ENCODE data around the gene ANO3.
"Not testable (repeated sequence)": the region's sequence is repeated elsewhere in the genome, so short reads cannot be mapped to it uniquely, and the experiment has no call there.

Gene ANO3

GRCh38 chr11:26620282-26621045 is 288.5 kb downstream of the ANO3 start:
- no peaks in the 10 kb centered on the region for H3K36me3 ChIP-seq (ENCODE audit: control insufficient read depth, insufficient read depth, low read length)
- no peaks in the 10 kb centered on the region for H3K9me3 ChIP-seq (ENCODE audit: control insufficient read depth, low read length)
- no peaks in the 10 kb centered on the region for H3K27me3 ChIP-seq (ENCODE audit: control insufficient read depth, insufficient read depth, low read length)
- no peak overlapping the region for H3K9ac ChIP-seq (ENCODE audit: low read length)
- no peaks in the 10 kb centered on the region for H3K4me1 ChIP-seq (ENCODE audit: control insufficient read depth, insufficient read depth, low read length)
- no peak overlapping the region for H3K4me3 ChIP-seq (ENCODE audit: low read length)

GRCh38 chr11:26621132-26621531 is 289.2 kb downstream of the ANO3 start:
- Histone ChIP-seq H3K27me3 (ENCODE audit: control insufficient read depth, insufficient read depth, low read length) (no peaks in the 10 kb centered on the region), H3K9me3 (ENCODE audit: control insufficient read depth, low read length) (no peaks in the 10 kb centered on the region), H3K4me1 (ENCODE audit: control insufficient read depth, insufficient read depth, low read length) (no peaks in the 10 kb centered on the region), H3K36me3 (ENCODE audit: control insufficient read depth, insufficient read depth, low read length) (no peaks in the 10 kb centered on the region), H3K4me3 (ENCODE audit: low read length) (no peak overlapping the region), H3K9ac (ENCODE audit: low read length) (no peak overlapping the region)

DNA sequence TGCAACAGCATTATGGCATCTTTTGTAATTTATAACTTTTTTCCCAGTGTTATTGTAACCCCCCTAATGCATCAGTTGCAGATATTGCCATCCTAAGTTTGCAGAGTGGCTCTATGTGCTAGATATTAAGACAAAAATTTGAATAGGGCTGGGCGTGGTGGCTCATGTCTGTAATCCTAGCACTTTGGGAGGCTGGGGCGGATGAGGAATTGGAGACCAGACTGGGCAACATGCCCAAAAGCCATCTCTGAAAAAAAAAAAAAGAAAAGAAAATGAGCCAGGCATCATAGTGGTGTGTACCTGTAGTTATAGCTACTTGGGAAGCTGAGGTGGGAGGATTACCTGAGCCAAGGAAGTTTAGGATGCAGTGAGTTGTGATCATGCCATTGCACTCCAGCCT is 290.3 kb downstream of the ANO3 start:
- no peaks in the 10 kb centered on the region for H3K27me3 ChIP-seq (ENCODE audit: control insufficient read depth, insufficient read depth, low read length)
- no peak overlapping the region for H3K9ac ChIP-seq (ENCODE audit: low read length)
- H3K9me3 ChIP-seq (ENCODE audit: control insufficient read depth, low read length) = no peaks in the 10 kb centered on the region
- H3K4me1 ChIP-seq (ENCODE audit: control insufficient read depth, insufficient read depth, low read length) = no peaks in the 10 kb centered on the region
- no peaks in the 10 kb centered on the region for H3K36me3 ChIP-seq (ENCODE audit: control insufficient read depth, insufficient read depth, low read length)
- no peak overlapping the region for H3K4me3 ChIP-seq (ENCODE audit: low read length)

DNA sequence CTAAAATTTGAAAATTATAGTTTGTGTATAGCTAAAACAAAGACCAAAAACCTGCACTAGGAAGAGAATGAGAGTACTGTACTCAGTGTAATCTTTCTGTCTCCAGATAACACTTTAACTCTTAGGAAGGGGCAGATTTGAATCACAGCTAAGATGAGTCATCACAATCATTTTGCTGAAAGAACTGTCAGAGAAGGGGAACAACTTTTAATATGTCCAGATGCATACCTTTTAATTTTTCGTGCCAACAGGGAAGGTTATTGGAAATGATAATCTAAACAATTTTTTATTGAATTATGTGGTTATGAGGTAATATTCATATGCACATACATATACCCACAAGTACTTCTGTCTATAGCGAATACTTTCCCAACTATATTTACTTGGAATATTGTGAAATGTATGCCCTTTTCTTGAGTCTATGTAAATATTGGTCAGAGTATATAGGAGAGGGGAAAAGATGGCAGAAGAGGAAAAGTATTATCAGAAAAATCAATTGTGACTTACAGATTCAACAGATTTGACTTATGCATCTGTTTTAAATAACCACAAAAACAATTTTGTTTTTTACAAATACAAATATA is 291.2 kb downstream of the ANO3 start:
- Histone ChIP-seq H3K9ac (ENCODE audit: low read length) (no peak overlapping the region), H3K4me1 (ENCODE audit: control insufficient read depth, insufficient read depth, low read length) (no peaks in the 10 kb centered on the region), H3K36me3 (ENCODE audit: control insufficient read depth, insufficient read depth, low read length) (no peaks in the 10 kb centered on the region), H3K9me3 (ENCODE audit: control insufficient read depth, low read length) (no peaks in the 10 kb centered on the region), H3K27me3 (ENCODE audit: control insufficient read depth, insufficient read depth, low read length) (no peaks in the 10 kb centered on the region), H3K4me3 (ENCODE audit: low read length) (no peak overlapping the region)

DNA sequence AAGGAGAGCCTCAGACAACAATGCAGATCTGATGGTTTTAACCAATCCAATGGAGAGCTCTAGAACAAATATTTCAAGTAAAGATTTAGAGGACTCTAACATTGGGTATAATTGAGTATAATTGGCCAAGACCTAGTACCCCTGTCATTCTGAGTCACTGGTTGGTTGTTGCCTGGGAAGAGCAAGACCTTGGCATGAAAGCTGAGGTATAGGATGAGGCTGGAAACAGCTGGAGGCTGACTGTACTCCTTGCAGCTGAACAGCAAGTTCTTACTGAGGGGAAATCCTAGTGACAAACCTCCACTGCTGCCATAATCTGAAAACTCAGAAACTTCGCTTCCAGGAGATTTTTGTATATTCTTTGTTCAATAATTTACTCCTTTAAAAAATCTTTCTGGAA is 294.4 kb downstream of the ANO3 start:
- Histone ChIP-seq H3K9ac (ENCODE audit: low read length) (no peak overlapping the region), H3K4me1 (ENCODE audit: control insufficient read depth, insufficient read depth, low read length) (no peaks in the 10 kb centered on the region), H3K27me3 (ENCODE audit: control insufficient read depth, insufficient read depth, low read length) (no peaks in the 10 kb centered on the region), H3K4me3 (ENCODE audit: low read length) (no peak overlapping the region), H3K36me3 (ENCODE audit: control insufficient read depth, insufficient read depth, low read length) (no peaks in the 10 kb centered on the region), H3K9me3 (ENCODE audit: control insufficient read depth, low read length) (no peaks in the 10 kb centered on the region)

GRCh38 chr11:26632691-26633159 is 300.8 kb downstream of the ANO3 start:
- Histone ChIP-seq H3K36me3 (ENCODE audit: control insufficient read depth, insufficient read depth, low read length) (no peaks in the 10 kb centered on the region), H3K9me3 (ENCODE audit: control insufficient read depth, low read length) (no peaks in the 10 kb centered on the region), H3K27me3 (ENCODE audit: control insufficient read depth, insufficient read depth, low read length) (no peaks in the 10 kb centered on the region), H3K4me3 (ENCODE audit: low read length) (no peak overlapping the region), H3K4me1 (ENCODE audit: control insufficient read depth, insufficient read depth, low read length) (no peaks in the 10 kb centered on the region), H3K9ac (ENCODE audit: low read length) (no peak overlapping the region)

DNA sequence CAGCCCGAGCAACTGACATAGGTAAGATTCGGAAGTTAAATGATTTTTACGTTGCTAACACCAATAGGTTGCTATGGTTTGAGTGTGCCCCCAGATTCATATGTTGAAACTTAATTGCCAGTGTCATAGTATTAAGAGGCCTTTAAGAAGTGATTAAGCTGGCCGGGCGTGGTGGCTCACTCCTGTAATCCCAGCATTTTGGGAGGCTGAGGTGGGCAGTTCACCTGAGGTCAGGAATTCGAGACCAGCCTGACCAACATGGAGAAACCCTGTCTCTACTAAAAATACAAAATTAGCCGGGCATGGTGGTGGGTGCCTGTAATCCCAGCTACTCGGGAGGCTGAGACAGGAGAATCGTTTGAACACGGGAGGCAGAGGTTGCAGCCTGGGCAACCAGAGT is 311.4 kb downstream of the ANO3 start:
- H3K4me3 ChIP-seq (ENCODE audit: low read length); H3K9me3 ChIP-seq (ENCODE audit: control insufficient read depth, low read length); H3K27me3 ChIP-seq (ENCODE audit: control insufficient read depth, insufficient read depth, low read length); H3K9ac ChIP-seq (ENCODE audit: low read length); H3K36me3 ChIP-seq (ENCODE audit: control insufficient read depth, insufficient read depth, low read length); H3K4me1 ChIP-seq (ENCODE audit: control insufficient read depth, insufficient read depth, low read length): not testable (repeated sequence)

DNA sequence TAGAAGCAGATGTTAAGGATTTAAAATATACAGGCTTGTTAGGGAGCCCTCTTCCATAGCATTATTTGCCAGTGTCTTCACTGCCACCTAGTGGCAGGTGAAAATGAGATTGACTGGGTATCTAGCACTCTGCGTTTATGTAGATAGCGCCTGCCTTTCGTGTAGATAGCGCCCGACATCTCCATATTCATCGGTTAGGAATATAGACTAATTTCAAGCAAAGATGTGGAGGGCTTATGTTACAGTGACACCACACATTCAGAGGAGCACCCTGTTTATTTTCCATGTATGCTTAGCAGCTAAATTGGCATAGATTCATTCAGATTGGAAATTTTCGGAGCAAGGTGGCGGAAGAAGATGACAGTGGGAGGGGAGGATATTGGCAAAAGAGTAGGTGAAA is 318.0 kb downstream of the ANO3 start:
- no peak overlapping the region for H3K9ac ChIP-seq (ENCODE audit: low read length)
- no peaks in the 10 kb centered on the region for H3K27me3 ChIP-seq (ENCODE audit: control insufficient read depth, insufficient read depth, low read length)
- H3K36me3 ChIP-seq (ENCODE audit: control insufficient read depth, insufficient read depth, low read length) = no peaks in the 10 kb centered on the region
- no peaks in the 10 kb centered on the region for H3K4me1 ChIP-seq (ENCODE audit: control insufficient read depth, insufficient read depth, low read length)
- H3K9me3 ChIP-seq (ENCODE audit: control insufficient read depth, low read length) = no peaks in the 10 kb centered on the region
- no peak overlapping the region for H3K4me3 ChIP-seq (ENCODE audit: low read length)

GRCh38 chr11:26651916-26652315 is 320.0 kb downstream of the ANO3 start:
- Histone ChIP-seq H3K36me3 (ENCODE audit: control insufficient read depth, insufficient read depth, low read length) (no peaks in the 10 kb centered on the region), H3K27me3 (ENCODE audit: control insufficient read depth, insufficient read depth, low read length) (no peaks in the 10 kb centered on the region), H3K4me3 (ENCODE audit: low read length) (no peak overlapping the region), H3K9me3 (ENCODE audit: control insufficient read depth, low read length) (no peaks in the 10 kb centered on the region), H3K9ac (ENCODE audit: low read length) (no peak overlapping the region), H3K4me1 (ENCODE audit: control insufficient read depth, insufficient read depth, low read length) (no peaks in the 10 kb centered on the region)

- Histone ChIP-seq H3K36me3 (ENCODE audit: control insufficient read depth, insufficient read depth, low read length) (no peaks in the 10 kb centered on the region), H3K9ac (ENCODE audit: low read length) (no peak overlapping the region), H3K4me1 (ENCODE audit: control insufficient read depth, insufficient read depth, low read length) (no peaks in the 10 kb centered on the region), H3K27me3 (ENCODE audit: control insufficient read depth, insufficient read depth, low read length) (no peaks in the 10 kb centered on the region), H3K9me3 (ENCODE audit: control insufficient read depth, low read length) (no peaks in the 10 kb centered on the region), H3K4me3 (ENCODE audit: low read length) (no peak overlapping the region)
Observed at GRCh38 chr11:26655287-26655686, 323.4 kb downstream of the ANO3 start.

- no peaks in the 10 kb centered on the region for H3K9me3 ChIP-seq (ENCODE audit: control insufficient read depth, low read length)
- no peak overlapping the region for H3K4me3 ChIP-seq (ENCODE audit: low read length)
- no peaks in the 10 kb centered on the region for H3K27me3 ChIP-seq (ENCODE audit: control insufficient read depth, insufficient read depth, low read length)
- H3K9ac ChIP-seq (ENCODE audit: low read length) = no peak overlapping the region
- no peaks in the 10 kb centered on the region for H3K4me1 ChIP-seq (ENCODE audit: control insufficient read depth, insufficient read depth, low read length)
- H3K36me3 ChIP-seq (ENCODE audit: control insufficient read depth, insufficient read depth, low read length) = no peaks in the 10 kb centered on the region
Observed at GRCh38 chr11:26662916-26663315, 331.0 kb downstream of the ANO3 start.

DNA sequence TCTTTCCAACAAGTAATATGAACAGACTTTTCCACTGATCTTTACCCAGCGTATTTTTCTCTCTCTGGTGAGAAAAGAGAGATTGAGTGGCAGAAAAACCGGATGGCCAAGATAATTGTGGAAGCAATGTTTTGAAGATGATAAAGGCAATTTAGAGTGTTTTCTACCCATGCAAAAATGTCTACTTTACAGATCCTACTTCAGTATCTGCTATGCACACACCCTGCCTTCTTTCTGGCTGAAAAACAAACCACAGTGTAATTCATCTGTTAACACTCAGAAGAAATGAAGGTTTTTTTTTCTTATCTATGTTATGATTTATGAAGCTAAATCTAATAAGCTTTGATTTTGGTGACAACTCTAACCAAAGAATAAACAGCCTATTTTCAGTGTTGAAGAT is 333.1 kb downstream of the ANO3 start:
- Histone ChIP-seq H3K4me3 (ENCODE audit: low read length) (no peak overlapping the region), H3K9ac (ENCODE audit: low read length) (no peak overlapping the region), H3K27me3 (ENCODE audit: control insufficient read depth, insufficient read depth, low read length) (no peaks in the 10 kb centered on the region), H3K4me1 (ENCODE audit: control insufficient read depth, insufficient read depth, low read length) (no peaks in the 10 kb centered on the region), H3K36me3 (ENCODE audit: control insufficient read depth, insufficient read depth, low read length) (no peaks in the 10 kb centered on the region), H3K9me3 (ENCODE audit: control insufficient read depth, low read length) (no peaks in the 10 kb centered on the region)
